HG03103 (cell line): ENCODE data around the gene EIF4G3.

Source experiments
- ATAC-seq: cut with Tn5 transposase; IDR thresholded peaks from one replicate; pipeline ENCODE4 v1.9.1; 2021; ENCODE audit warnings: low read depth; ENCODE audit not compliant: unreplicated experiment

EIF4G3 gene

GRCh38 chr1:21003281-21004045 is 173.2 kb downstream of the EIF4G3 start:
- ATAC-seq: no peak

DNA sequence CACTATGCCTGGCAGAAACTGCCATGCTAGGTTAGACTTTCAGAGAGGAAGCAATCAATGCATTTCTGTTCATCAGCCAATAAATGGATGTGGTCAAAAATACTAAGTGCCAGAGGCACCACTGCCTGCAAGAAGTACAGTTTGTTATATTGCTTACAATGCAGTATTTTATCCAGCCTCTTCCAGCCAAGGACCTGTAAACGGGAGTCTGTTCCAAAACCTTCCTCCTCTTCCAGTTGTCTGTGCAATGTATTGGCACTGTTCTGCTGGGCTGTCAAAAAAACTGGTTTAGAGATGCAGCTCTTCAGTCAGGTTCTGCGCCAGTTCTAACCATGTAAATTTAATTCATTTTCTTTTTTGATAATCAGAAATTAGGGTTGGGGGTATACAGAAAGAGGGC is 175.7 kb downstream of the EIF4G3 start:
- no peak for ATAC-seq

- ATAC-seq: no peak
Observed at GRCh38 chr1:21000245-21000594, 176.5 kb downstream of the EIF4G3 start.

DNA sequence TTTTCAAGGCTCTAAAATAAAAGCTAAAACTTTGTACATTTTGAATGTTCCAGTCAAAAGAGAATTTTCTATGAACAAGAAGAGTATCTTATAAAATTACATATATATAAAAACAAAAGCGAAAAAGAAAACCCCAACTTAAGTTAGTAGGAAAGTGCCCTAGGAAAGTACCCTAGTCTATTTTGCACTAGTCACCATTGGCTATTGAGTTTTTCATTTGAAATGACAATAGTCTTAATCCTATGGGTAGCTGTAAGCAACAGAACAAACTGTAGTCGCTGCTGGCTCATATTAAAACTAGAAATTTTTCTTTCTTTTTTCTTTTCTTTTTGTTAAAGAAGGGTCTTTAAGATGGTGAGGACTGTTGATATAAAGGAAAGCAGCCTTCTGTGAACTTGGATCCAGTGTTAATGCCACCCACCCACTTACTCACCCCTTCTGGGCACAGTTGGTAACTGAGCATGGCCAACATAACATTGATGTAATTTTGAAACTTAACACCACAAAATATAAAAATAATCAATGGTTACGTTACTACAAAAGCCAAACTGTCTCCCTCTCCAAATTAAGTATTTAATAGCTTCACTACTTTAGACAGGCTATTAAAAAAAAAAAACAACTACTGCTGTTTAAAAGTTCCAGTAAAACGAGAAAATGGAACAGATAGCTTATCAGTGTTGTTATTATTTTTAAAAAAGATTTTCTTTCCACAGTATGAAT is 177.0 kb downstream of the EIF4G3 start:
- no peak for ATAC-seq

DNA sequence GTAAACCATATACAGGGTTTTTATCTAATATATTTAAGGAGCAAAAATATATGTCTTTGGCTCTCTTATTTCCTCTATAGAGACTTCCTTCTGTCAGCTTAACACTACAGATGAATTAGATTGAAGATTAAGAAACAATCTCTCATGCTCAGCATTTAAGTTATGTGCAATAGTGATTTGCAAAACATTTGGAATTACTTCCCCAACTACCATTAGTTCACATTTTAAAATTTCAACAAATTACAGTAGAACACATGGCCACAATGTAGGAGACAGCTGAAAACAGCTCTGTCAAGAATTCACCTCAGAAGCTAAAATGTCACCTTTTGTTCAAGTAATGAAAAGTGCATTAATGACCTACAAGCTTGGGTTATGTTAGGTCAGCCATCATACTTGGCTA is 177.9 kb downstream of the EIF4G3 start:
- ATAC-seq: no peak

DNA sequence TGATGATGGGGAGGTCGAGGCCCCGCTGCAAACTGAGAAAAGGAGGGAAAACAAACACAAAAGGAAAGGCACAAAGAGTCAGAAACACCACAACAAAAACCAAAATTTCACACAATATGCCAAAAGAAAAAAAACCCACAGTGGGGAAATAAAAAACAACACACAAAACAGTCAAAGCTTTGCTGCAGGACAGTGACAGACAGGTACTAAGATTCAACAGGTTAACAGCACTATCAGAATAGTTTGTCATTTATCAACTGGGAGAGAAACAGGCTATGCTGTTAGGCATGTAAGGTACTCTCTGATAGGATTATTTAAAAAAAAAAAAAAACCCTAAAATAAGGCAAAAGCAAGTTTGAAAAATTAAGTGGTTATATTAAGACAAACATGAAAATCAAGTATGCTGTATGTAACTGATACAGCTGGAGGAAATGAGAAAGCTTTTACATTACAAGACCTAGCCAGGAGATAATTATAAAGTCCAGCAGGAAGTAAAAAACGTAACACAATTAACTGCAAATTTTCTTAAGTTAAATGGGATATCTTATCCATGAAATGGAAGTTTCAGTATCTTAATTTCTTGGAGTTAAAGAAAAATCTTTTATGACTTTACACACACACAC is 179.0 kb downstream of the EIF4G3 start:
- no peak for ATAC-seq

GRCh38 chr1:20996554-20996953 is 180.1 kb downstream of the EIF4G3 start:
- no peak for ATAC-seq

DNA sequence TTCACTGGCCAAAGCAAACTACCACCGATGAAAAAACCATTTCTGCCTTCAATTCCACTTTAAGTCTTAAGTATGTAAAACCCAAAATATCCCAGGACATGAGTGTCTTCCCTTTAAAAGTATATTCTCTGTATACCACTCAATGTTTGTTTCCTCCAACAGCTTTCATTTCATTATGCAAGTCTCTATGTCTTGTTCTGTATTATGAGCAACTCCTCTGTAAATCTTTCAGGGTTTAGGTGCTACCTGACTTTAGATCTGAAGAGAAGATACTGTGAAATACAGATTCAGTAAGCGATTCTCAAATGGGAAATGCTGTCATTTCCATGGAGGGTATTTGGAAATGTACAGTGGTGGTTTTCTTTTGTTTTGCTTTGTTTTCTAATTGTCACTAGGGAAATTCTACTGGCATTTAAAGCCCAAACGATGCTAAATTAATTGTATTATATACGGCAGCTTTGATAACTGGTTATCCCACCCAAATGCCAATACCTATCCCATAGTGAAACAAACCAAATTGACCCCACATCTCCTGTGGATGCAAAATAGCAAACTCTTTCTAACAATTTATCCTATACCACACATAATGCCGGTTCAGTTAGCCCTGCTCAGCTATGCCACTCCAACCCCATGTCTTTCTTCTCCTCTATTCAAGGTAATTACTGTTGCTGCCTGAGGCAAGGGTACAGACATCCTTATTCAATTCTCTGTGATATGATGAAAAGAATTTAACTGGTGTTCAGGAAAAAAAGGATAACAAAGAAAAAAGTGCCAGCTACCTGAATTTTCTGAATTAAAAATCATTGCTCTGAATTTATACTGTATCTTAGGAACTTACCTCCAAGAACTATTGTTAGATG is 182.8 kb downstream of the EIF4G3 start:
- no peak for ATAC-seq

DNA sequence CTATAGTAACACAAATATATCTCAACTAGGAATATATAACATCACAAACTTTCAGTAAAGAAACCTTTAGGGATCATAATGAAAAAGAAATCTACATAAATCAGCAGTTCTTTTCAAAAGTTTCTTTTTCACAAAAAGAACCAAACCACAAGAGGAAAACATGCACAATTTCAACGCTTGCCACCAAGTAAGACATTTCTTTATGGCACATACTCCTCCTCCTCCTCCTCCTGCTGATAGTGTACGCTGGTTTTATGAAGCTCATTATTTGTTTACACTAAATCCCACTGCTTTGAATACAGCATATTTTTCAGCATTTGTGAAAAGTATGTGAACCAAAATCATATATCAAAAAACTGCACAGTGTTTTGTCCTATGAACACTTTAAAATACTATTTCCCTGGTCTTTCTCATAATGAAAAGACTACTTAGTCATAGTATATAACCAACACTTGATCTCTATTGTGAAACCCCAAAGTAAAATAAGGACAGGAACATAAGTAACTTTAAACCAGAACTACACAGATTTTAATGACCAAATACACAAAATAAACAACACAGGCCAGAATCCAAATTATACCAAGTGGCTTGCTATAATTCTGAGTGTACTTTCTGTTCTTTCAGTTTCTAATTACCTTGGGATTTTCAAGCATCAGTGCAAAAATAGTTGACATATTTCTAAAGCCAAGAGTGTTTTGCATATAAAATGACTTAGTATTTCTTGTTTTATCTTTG is 184.2 kb downstream of the EIF4G3 start:
- no peak for ATAC-seq

DNA sequence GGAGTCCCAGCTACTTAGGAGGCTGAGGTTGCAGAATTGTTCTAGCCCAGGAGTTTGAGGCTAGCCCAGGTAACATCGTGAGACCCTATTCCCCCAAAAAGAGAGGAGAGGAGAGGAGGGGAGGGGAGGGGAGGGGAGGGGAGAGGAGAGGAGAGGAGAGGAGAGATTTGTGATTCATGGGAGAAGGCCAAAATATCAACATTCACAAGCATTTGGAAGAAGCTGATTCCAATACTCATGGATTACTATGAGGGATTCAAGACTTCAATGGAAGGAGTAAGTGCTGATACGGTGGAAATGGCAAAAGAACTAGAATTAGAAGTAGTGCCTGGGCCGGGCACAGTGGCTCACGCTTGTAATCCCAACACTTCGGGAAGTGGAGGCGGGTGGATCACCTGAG is 187.8 kb downstream of the EIF4G3 start:
- no peak for ATAC-seq

GRCh38 chr1:20987831-20988825 is 188.6 kb downstream of the EIF4G3 start:
- no peak for ATAC-seq

GRCh38 chr1:20983297-20983889 is 193.3 kb downstream of the EIF4G3 start:
- ATAC-seq: no peak

DNA sequence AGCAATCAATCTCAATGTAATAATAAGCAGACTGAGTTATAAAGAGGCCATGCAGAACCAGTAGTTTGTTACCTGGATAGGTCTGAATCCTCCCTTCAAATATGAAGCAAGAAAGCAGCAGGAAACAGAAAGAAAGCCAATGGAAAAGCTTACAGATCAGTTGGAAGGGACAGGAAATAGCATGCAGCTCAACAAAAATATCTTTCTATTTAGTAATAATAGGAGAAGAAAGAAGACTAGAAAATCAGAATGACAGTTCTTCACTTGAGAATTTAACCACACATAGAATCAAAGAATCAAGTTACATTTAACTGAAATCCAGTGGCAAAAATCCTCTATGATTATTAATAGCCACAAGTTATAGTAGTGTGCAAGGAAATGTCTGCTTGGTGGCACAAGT is 194.4 kb downstream of the EIF4G3 start:
- ATAC-seq: no peak

DNA sequence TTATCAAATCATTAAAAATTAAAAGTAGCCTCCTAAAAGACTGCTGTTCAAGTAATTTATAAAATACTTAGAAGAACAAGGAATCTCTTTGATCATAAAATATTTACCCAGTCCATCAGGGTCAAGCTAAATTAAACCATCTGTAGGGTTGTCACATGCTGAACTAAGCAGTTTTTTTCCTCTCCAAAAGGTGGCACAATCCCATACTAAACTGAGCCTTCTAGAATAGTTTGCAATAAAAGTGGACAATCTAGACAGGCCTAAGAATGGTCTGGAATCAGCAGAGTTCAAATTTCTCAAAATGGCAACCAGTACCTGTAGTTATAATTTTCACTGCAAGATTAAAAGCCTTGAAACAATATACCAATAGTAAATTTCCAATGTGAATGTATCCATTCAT is 194.8 kb downstream of the EIF4G3 start:
- ATAC-seq: no peak

DNA sequence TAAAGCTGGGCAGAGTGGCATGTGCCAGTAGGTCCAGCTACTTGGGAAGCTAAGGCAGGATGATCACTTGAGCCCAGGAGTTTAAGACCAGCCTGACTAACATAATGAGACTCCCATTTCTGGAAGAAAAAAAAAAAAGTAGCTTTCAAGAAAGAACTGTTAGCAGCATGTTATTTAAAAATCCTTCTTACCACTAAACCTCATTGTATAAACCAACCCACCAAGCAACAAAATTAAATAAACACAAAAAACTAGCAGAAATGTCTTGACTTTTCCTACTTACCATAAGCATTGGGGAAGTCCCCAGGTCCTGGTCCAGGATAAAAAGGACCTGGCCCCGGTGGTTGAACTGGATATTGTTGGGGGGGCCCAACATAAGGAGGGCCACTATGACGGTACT is 196.6 kb downstream of the EIF4G3 start:
- no peak for ATAC-seq

DNA sequence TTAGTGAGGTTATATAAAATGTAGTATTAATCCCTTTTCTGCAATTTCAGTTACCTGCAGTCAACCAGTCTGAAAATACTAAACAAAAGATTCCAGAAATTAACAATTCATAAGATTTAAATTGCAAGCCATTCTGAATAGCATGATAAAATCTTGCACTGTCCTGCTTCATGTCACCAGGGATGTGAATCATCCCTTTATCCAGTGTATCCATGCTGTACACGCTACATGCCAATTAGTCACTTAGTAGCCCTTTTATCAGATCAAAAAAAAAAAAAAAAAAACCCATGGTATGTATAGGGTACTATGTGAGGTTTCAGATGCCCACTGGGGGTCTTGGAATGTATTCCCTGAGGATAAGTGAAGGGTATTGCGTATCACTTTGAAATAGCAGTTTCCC is 198.3 kb downstream of the EIF4G3 start:
- no peak for ATAC-seq

GRCh38 chr1:20975668-20976067 is 201.0 kb downstream of the EIF4G3 start:
- no peak for ATAC-seq

DNA sequence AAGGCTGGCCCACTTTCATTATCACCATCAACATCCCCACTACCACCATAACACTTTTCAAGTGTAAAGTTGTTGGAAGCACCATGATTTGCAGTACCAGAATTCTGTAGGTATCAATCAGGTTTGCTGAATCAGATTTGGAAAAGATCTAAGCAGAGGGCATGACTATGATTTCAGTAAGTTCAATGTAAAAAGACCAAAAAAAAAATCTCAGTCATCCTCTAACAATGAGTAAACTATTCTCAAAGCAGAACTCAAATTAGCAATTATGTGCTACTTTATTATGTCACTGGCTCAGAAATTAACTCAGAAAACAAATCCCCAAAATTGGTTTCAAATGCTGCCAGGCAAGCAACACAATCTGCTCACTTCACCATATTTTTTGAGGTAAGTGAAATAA is 201.7 kb downstream of the EIF4G3 start:
- no peak for ATAC-seq

GRCh38 chr1:20974069-20974468 is 202.6 kb downstream of the EIF4G3 start:
- ATAC-seq: no peak
